ENCODE results near the gene BRIP1.
A peak's percentile ranks its signal among the peaks of the same experiment; 100 is the strongest.

BRIP1 gene

GRCh38 chr17:61757168-61757567 lies 106.2 kb downstream of the BRIP1 start:
- no peak for TF ChIP-seq CTCF (conservative IDR thresholded peaks at IDR 0.05; ENCODE audit: control insufficient read depth, insufficient read depth, low read depth, low read length)
- no peak overlapping the region for H3K4me3 ChIP-seq (ENCODE audit: control insufficient read depth, low read depth, low read length)
- DNase-seq (ENCODE audit: low read depth), result no peak

GRCh38 chr17:61756561-61756960 lies 106.8 kb downstream of the BRIP1 start:
- no peak for DNase-seq (ENCODE audit: low read depth)

GRCh38 chr17:61755668-61756067 lies 107.7 kb downstream of the BRIP1 start:
- no peak for DNase-seq (ENCODE audit: low read depth)
- TF ChIP-seq CTCF (conservative IDR thresholded peaks at IDR 0.05; ENCODE audit: control insufficient read depth, insufficient read depth, low read depth, low read length), result no peak
- H3K4me3 ChIP-seq (ENCODE audit: control insufficient read depth, low read depth, low read length), result no peak overlapping the region

More at GRCh38 chr17:61756561-61756960, 106.8 kb downstream of the BRIP1 start:
- H3K4me3 ChIP-seq (ENCODE audit: control insufficient read depth, low read depth, low read length), result no peak overlapping the region
- TF ChIP-seq CTCF (conservative IDR thresholded peaks at IDR 0.05; ENCODE audit: control insufficient read depth, insufficient read depth, low read depth, low read length), result peak; percentile 4

- DNase-seq (ENCODE audit: low read depth), result no peak
- TF ChIP-seq CTCF (conservative IDR thresholded peaks at IDR 0.05; ENCODE audit: control insufficient read depth, insufficient read depth, low read depth, low read length), result no peak
- no peak overlapping the region for H3K4me3 ChIP-seq (ENCODE audit: control insufficient read depth, low read depth, low read length)
Measured at GRCh38 chr17:61755078-61755477, 108.2 kb downstream of the BRIP1 start.

- DNase-seq (ENCODE audit: low read depth), result no peak
- no peak for TF ChIP-seq CTCF (conservative IDR thresholded peaks at IDR 0.05; ENCODE audit: control insufficient read depth, insufficient read depth, low read depth, low read length)
- H3K4me3 ChIP-seq (ENCODE audit: control insufficient read depth, low read depth, low read length), result no peak overlapping the region
Measured at GRCh38 chr17:61754124-61754523, 109.2 kb downstream of the BRIP1 start.

GRCh38 chr17:61753696-61754095 lies 109.6 kb downstream of the BRIP1 start:
- DNase-seq (ENCODE audit: low read depth), result no peak
- no peak for TF ChIP-seq CTCF (conservative IDR thresholded peaks at IDR 0.05; ENCODE audit: control insufficient read depth, insufficient read depth, low read depth, low read length)
- H3K4me3 ChIP-seq (ENCODE audit: control insufficient read depth, low read depth, low read length), result no peak overlapping the region

- TF ChIP-seq CTCF (conservative IDR thresholded peaks at IDR 0.05; ENCODE audit: control insufficient read depth, insufficient read depth, low read depth, low read length), result no peak
- DNase-seq (ENCODE audit: low read depth), result no peak
- H3K4me3 ChIP-seq (ENCODE audit: control insufficient read depth, low read depth, low read length), result no peak overlapping the region
Measured at GRCh38 chr17:61750656-61751055, 112.7 kb downstream of the BRIP1 start.

All from fibroblast of mammary gland (primary cell).